ENCODE results near the gene ZNF407. TPM values are rescaled to one million over a fixed set of nuclear protein-coding genes. Genes with fewer than 3 reads are reported as not detected.

ZNF407 gene
- total and polyA plus RNA-seq, 2 of the 13 experiments (the other 11 are each of a cell fraction or from before 2014, with no cell fraction given): 2.3 to 8.7 TPM

GRCh38 chr18:75067996-75068645 is 470.5 kb downstream of the ZNF407 start:
- no peak overlapping the region for H3K9ac ChIP-seq (ENCODE audit: insufficient read depth, low read depth, low read length)
- ChIA-PET CTCF (ENCODE audit: low intra/inter-chr PET ratio, low total read pairs) (no interaction called here), POLR2A (no interaction called here)
- 88% methylated on average over 17 of the region's 17 CpGs for WGBS (ENCODE audit: low lambda C conversion rate)
- BruUV-seq (replicated peaks): no TSS peak
- peaks cover 0 to 1% of the 10 kb centered on the region in 2 experiments; a peak in 1 of 5 replicates for H3K36me3 ChIP-seq (replicated peaks in 1 of 2; ENCODE audit: control insufficient read depth in 1 of 2, insufficient read depth in 2 of 2, low read length in 2 of 2)
- peaks cover 31% of the 10 kb centered on the region for H3K4me1 ChIP-seq (ENCODE audit: insufficient read depth, low read length)
- ATAC-seq (no peak), FAIRE-seq (no peak), DNase-seq (ENCODE audit: low spot score) (no peak)
- H4K20me1 ChIP-seq (ENCODE audit: insufficient read depth, low read length): no peaks in the 10 kb centered on the region
- TF ChIP-seq ZMYM2 (CRISPR knock-in tag; IDR thresholded peaks at IDR 0.05) (no peak), ZNF180 (CRISPR knock-in tag; IDR thresholded peaks at IDR 0.05; ENCODE audit: borderline replicate concordance, low read depth) (no peak), SNAPC2 (CRISPR knock-in tag; IDR thresholded peaks at IDR 0.05) (no peak), ZNF768 (CRISPR knock-in tag; IDR thresholded peaks at IDR 0.05) (no peak), GATAD1 (CRISPR knock-in tag; IDR thresholded peaks at IDR 0.05) (no peak), ZNF678 (CRISPR knock-in tag; IDR thresholded peaks at IDR 0.05) (no peak)
- no peak overlapping the region for H2AFZ ChIP-seq (ENCODE audit: low read length)
- H3K4me2 ChIP-seq (ENCODE audit: low read depth, low read length): no peak overlapping the region
- no peaks in the 10 kb centered on the region; a peak in 2 of 5 replicates for H3K27me3 ChIP-seq (ENCODE audit: control insufficient read depth in 1 of 2, insufficient read depth in 2 of 2, low read length in 2 of 2)
- no peak overlapping the region for H3K27ac ChIP-seq (ENCODE audit: extremely low read length, insufficient read depth, low read length)
- no peaks in the 10 kb centered on the region for H3K79me2 ChIP-seq (ENCODE audit: insufficient read depth, low read length)
- intact Hi-C loops (cut with micrococcal nuclease; ENCODE audit: unreplicated experiment) (no loop called here), in situ Hi-C loops (cut with HindIII; ENCODE audit: extremely low pct_ligation_motif_present, low pct_unique_long_range_greater_than_20kb) (no loop called here)
- H3K9me3 ChIP-seq (ENCODE audit: low read length): no peaks in the 10 kb centered on the region
- H3K4me3 ChIP-seq (replicated peaks in 1 of 3; ENCODE audit: insufficient read depth in 1 of 3, low read depth in 2 of 3, low read length in 3 of 3): no peak overlapping the region

- no peak for FAIRE-seq
- peaks cover 0 to under 1% of the 10 kb centered on the region in 2 experiments; a peak in 1 of 5 replicates for H3K36me3 ChIP-seq (replicated peaks in 1 of 2; ENCODE audit: control insufficient read depth in 1 of 2, insufficient read depth in 2 of 2, low read length in 2 of 2)
- TF ChIP-seq MLX (CRISPR knock-in tag; IDR thresholded peaks at IDR 0.05) (no peak), KAT8 (CRISPR knock-in tag; IDR thresholded peaks at IDR 0.05) (no peak), SYNCRIP (IDR thresholded peaks at IDR 0.05; ENCODE audit: insufficient read depth, low read depth, low read length) (no peak), SSRP1 (CRISPR knock-in tag; IDR thresholded peaks at IDR 0.05) (no peak), HNRNPLL (IDR thresholded peaks at IDR 0.05; ENCODE audit: low read depth, low read length, poor library complexity, severe bottlenecking) (no peak), SRSF9 (IDR thresholded peaks at IDR 0.05; ENCODE audit: borderline replicate concordance, insufficient read depth, low read depth, low read length, poor library complexity, severe bottlenecking) (no peak)
- H3K4me3 ChIP-seq (replicated peaks in 1 of 3; ENCODE audit: insufficient read depth in 1 of 3, low read depth in 2 of 3, low read length in 3 of 3): no peak overlapping the region
- H3K4me2 ChIP-seq (ENCODE audit: low read depth, low read length): no peak overlapping the region
- ATAC-seq: no peak
- BruUV-seq (replicated peaks): no TSS peak
- no peak overlapping the region for H3K27ac ChIP-seq (ENCODE audit: extremely low read length, insufficient read depth, low read length)
- peaks cover 0 to 5% of the 10 kb centered on the region in 2 experiments; a peak in 2 of 5 replicates for H3K27me3 ChIP-seq (ENCODE audit: control insufficient read depth in 1 of 2, insufficient read depth in 2 of 2, low read length in 2 of 2)
- H3K9me3 ChIP-seq (ENCODE audit: low read length): no peaks in the 10 kb centered on the region
- H3K4me1 ChIP-seq (ENCODE audit: insufficient read depth, low read length): peaks cover 31% of the 10 kb centered on the region
- H3K79me2 ChIP-seq (ENCODE audit: insufficient read depth, low read length): no peaks in the 10 kb centered on the region
- ChIA-PET CTCF (ENCODE audit: low intra/inter-chr PET ratio, low total read pairs) (no interaction called here), POLR2A (no interaction called here)
- WGBS (ENCODE audit: low lambda C conversion rate): 74% methylated on average over 14 of the region's 20 CpGs
- intact Hi-C loops (cut with micrococcal nuclease; ENCODE audit: unreplicated experiment) (no loop called here), in situ Hi-C loops (cut with HindIII; ENCODE audit: extremely low pct_ligation_motif_present, low pct_unique_long_range_greater_than_20kb) (no loop called here)
- no peak for DNase-seq (ENCODE audit: low spot score)
- no peak overlapping the region for H2AFZ ChIP-seq (ENCODE audit: low read length)
- no peak overlapping the region for H3K9ac ChIP-seq (ENCODE audit: insufficient read depth, low read depth, low read length)
- no peaks in the 10 kb centered on the region for H4K20me1 ChIP-seq (ENCODE audit: insufficient read depth, low read length)
Measured at GRCh38 chr18:75068682-75069435, 471.2 kb downstream of the ZNF407 start.
